Motor neuron (in vitro differentiated cells): Measurements from ENCODE around the gene IHH. TPM values are rescaled to one million over a fixed set of nuclear protein-coding genes. Genes with fewer than 3 reads are reported as not detected.

Experiments used
- ATAC-seq, 8 experiments: fragments of 200-7000 bp; cut with Tn5 transposase; replicated peaks in 6 of 8; 2 replicates each; pipeline ENCODE4 v1.8.0; 2021; ENCODE audit warnings: mild to moderate bottlenecking in 8 of 8, moderate library complexity in 8 of 8
- H3K27ac ChIP-seq, 2 donors: fragments of 250-450 bp; sonication (Bioruptor Pico); 2 replicates each; pipeline ENCODE4 v1.9.0; 2021; ENCODE audit warnings: antibody characterized with exemption in 2 of 2, mild to moderate bottlenecking in 2 of 2, moderate library complexity in 1 of 2
- H3K4me1 ChIP-seq, 2 donors: fragments of 250-450 bp; sonication (Bioruptor Pico); replicated peaks in 1 of 2; 2 replicates each; pipeline ENCODE4 v1.6.1; 2021; ENCODE audit warnings: antibody characterized with exemption in 2 of 2, mild to moderate bottlenecking in 2 of 2, moderate library complexity in 1 of 2
- H3K4me3 ChIP-seq, 5 donors: fragments of 250-450 bp; sonication (Bioruptor Pico); 2 replicates each; pipeline ENCODE4 v1.9.0; 2021; ENCODE audit warnings: antibody characterized with exemption in 5 of 5, mild to moderate bottlenecking in 5 of 5, moderate library complexity in 4 of 5
- WGBS, 10 experiments: fragments of 450-650 bp; shearing (Covaris generic); methylation state at CpG; one replicate each; pipeline ENCODE4 v1.0.0; 2022; 5-methylcytosine and 5-hydroxymethylcytosine counted together
- in situ Hi-C, 9 experiments: fragments of 400-800 bp; cut with MboI; loops; one replicate each; pipeline ENCODE4 v1.15.0; 2021; ENCODE audit warnings: low sequenced_read_pairs in 9 of 9, low pct_unique_long_range_greater_than_20kb in 2 of 9; ENCODE audit not compliant: unreplicated experiment in 9 of 9
- total RNA-seq, 8 experiments: library from RNA; unstranded; fragments of 300-600 nt; gene quantifications; 2 replicates each; pipeline versions ENCODE4 v1.2.3 to v1.2.4, GENCODE V29; 2022

The IHH gene
- total RNA-seq, 8 experiments from 2014 or later, result 0.08 to 0.57 (median 0.46) TPM; not detected in 3

DNA sequence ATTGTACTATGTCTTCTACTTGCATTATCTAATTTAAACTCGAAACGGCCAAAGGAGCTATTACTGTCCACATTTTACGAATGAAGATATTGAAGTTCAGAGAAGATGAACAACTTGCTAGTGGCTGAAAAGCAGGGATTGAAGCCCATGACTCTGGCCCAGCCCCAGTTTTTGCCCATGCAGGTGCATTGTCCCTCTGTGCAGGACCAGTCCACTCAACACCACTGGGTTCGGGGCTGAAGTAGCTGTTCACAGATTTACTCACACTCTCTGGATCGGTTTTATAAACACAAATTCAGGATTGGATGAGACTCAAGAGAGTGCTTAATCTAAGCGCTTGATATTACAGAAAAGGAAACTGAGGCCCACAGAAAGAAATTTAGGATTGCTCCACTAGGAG, 1.4 kb upstream of the IHH start:
- ATAC-seq, result no peak
- in situ Hi-C loops, result loop anchor here in 1 of 9 experiments (25.0 kb wide), 1 partner anchor 100 kb away; the partner anchor contains the start of genes NHEJ1 and SLC23A3

DNA sequence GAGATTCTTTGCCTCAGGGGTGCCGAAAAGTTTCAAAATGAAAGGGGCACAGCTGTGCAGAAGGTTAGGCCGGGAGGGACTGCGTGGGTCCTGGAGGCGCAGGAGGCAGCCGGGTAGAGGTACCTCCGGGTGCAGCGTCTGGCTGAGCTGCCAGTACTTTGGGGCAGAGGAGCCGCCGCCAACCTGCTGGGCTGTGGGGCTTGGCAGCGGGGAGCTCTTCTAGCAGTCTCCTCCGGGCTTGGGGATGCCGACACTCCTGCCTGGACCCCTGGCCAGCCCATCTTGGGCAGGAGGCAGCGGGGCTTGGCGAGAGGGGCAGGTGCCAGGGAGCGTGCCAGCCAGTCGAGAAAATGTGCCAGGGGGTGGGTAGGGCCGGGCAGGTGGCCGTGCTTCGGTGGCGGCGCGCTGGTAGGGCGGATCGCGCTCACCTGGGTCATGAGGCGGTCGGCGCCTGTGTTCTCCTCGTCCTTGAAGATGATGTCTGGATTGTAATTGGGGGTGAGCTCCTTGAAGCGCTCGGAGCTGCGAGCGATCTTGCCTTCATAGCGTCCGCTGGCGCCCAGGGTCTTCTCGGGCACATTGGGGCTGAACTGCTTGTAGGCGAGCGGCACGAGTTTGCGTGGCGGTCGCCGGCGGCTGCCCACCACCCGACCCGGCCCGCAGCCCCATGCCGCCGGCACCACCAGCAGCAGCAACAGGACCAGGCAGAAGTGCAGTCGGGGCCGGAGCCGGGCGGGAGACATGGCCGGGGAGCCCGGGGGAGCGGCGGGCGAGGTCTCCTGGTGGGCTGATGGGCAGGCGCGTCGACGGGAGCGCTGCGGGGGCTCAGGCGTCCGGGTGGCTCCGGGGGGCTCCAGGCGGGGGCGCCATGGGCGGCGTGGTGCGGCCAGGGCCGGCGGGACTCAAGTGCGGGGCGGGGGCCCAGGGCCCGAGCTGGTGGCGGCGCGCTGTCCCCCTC, 717 bp downstream of the IHH start:
- Histone ChIP-seq H3K4me1 (peaks cover 0 to 5% of the 10 kb centered on the region in 2 donors), H3K27ac (no peak overlapping the region), H3K4me3 (peak overlapping the region in 2 of 5 donors; percentile 10 to 11)
- WGBS, 10 experiments, result 0 to 86% (median 36%) methylated on average over 1 to 18 of the region's 81 CpGs; no CpG with 5 or more reads in 6 of the 10 experiments
- ATAC-seq, result no peak
- in situ Hi-C loops, result loop anchor here in 2 of 9 experiments (10.0 to 25.0 kb wide), 2 partner anchors 95 to 102 kb away; partner anchors contain the start of genes NHEJ1 (in 1 of the 2) and SLC23A3 (in 1 of the 2)

More for the DNA sequence above, 1.4 kb upstream of the IHH start:
- Histone ChIP-seq H3K27ac (no peak overlapping the region), H3K4me1 (peaks cover 0 to 5% of the 10 kb centered on the region in 2 donors), H3K4me3 (no peak overlapping the region)
- 48 to 100% (median 63%) methylated on average over 1 to 6 of the region's 6 CpGs; no CpG with 5 or more reads in 1 of the 10 experiments for WGBS, 10 experiments

DNA sequence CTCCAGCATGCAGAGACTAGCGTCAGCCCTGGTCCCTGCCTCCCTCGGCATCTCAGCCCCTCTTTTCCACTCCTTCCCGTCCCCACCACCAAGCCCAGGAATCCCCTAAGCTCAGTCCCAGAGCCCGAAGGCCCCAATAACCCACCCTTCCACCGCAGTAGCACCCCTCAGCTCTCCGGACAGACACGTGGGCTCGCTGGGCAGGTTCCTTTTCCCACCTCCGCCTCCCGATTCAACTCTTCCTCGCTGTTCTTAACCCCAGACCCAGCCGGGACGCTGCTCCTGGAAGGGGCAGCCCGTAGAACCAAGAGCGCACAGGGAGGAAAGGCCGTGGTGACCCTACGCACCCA, 1.4 kb downstream of the IHH start:
- ATAC-seq, result no peak
- Histone ChIP-seq H3K4me1 (peaks cover 0 to 5% of the 10 kb centered on the region in 2 donors), H3K4me3 (no peak overlapping the region), H3K27ac (no peak overlapping the region)
- in situ Hi-C loops, result loop anchor here in 2 of 9 experiments (10.0 to 25.0 kb wide), 2 partner anchors 95 to 103 kb away; partner anchors contain the start of genes NHEJ1 (in 1 of the 2) and SLC23A3 (in 1 of the 2)
- WGBS, 10 experiments, result 3 to 20% (median 13%) methylated on average over 3 to 7 of the region's 17 CpGs; no CpG with 5 or more reads in 5 of the 10 experiments

DNA sequence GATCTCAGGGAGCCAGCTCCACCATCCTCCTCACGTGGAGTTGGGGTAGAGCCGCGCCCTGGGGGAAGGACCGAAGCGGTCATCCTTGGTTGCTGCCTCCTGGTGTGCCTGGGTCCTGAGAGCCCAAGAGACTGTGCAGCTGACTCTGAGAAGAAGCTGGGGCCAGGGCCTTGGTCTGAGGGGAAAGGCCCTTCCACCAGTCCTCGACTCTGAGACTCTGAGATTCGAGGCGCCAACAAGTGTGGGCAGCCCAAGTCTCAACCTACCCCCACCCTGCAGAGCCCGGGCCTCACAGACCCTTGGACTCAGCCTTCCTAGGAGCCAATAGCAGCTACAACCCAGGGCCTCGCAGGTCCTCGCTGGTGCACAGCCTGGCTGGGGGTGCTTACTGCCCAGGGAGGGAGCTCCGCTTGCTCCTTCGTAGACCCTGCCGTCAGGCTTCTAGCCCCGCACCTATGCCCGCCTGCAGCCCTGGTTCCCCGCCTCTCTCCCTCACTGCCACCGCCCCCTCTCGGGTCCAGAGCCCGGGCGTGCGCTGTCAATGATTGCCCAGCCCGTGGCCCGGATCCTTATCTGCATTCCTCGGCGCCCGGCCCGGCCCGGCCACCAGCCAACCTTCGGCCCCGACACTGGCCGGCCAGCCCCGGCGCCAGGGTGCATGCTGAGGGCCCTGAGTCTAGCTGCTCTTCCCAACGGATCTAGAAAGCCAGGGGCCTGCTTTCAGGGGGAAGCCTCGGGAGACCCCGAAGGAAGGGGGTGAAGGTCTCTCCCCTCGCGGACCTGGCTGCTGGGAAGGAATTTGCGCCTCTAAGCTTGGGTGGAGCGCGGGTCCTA, 2.0 kb downstream of the IHH start:
- in situ Hi-C loops, result loop anchor here in 2 of 9 experiments (10.0 to 25.0 kb wide), 2 partner anchors 96 to 104 kb away; partner anchors contain the start of genes NHEJ1 (in 1 of the 2) and SLC23A3 (in 1 of the 2)
- peaks cover 0 to 5% of the 10 kb centered on the region in 2 donors for H3K4me1 ChIP-seq
- H3K27ac ChIP-seq, result no peak overlapping the region
- H3K4me3 ChIP-seq, result no peak overlapping the region
- WGBS, 10 experiments, result 0 to 60% (median 24%) methylated on average over 1 to 11 of the region's 42 CpGs; no CpG with 5 or more reads in 5 of the 10 experiments
- ATAC-seq, result peak in 2 of 8 experiments; percentile 1 to 14

DNA sequence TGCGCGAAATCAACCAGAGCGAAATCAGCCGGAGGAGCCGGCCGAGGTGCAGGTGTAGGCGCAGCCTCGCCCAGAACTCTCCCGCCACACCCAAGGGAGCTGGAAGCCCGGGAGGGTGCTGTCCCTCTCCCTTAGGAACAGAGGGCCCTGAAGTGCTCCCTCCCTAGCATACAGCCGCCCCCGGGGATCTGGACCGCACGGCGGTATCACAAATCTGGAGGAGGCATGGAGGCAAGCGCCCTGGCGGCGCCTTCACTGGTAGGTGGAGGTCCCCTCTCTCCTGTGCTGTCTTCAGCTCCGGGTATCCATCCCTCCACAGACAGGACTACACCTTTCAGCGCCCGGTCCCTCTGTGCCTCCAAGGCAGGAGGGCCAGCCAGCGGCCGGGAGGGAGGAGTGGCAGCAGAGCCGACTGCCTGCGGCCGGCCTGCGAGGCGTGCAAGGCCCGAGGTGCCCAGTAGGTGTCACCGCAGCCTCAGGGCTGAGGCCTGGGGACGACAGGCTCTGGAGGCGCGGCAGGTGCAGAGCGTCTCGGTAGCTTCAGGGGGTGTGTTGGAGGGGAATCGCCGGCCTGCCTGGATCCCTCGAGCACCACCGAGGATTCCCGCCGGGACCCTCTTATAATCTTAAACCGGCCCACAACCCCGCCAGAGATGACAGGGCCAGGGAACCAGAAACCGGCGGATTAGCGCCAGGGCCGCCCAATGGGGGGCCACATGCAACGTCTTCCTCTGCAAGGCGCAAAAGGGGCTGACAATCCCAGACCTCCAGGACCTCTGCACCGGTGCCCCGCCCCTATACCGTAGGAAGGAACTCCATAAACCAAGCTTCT, 2.8 kb downstream of the IHH start:
- Histone ChIP-seq H3K27ac (no peak overlapping the region), H3K4me1 (peaks cover 0 to 5% of the 10 kb centered on the region in 2 donors), H3K4me3 (peak overlapping the region; percentile 18 to 35 (median 19))
- WGBS, 10 experiments, result 0 to 33% (median 4%) methylated on average over 1 to 13 of the region's 52 CpGs; no CpG with 5 or more reads in 2 of the 10 experiments
- in situ Hi-C loops, result loop anchor here in 2 of 9 experiments (10.0 to 25.0 kb wide), 2 partner anchors 97 to 104 kb away; partner anchors contain the start of genes NHEJ1 (in 1 of the 2) and SLC23A3 (in 1 of the 2)
- peak; percentile 36 to 95 (median 93) for ATAC-seq

DNA sequence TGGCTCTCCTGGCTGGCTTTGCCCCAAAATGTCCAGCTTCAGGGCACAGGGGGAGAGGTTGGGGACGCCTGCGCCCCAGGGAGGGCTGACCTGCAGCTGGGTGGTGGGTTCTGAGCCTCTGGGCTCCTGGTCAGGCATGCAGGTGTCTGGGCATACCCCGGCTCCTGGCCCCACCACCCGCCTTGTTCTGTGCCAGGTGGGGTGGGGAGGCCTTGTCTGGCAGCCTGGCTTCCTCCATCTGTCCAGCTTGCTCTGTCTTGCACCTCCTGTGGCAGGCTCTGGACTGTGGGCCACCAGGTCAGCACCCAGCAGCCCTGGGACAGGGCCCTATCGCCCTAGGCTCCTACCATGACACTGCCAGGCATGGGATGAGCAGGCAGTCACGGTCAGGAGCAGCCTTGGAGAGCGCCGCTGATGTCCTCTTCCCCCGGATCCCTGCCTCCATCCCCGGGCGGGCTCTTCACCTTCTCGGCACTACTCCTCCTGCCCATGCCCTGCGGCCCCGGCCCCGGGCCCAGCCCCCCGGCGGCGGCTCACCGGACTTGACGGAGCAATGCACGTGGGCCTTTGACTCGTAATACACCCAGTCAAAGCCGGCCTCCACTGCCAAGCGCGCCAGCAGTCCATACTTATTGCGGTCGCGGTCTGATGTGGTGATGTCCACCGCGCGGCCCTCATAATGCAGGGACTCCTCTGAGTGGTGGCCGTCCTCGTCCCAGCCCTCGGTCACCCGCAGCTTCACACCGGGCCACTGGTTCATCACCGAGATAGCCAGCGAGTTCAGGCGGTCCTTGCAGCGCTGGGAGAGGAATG, 3.6 kb downstream of the IHH start:
- peaks cover 0 to 5% of the 10 kb centered on the region in 2 donors for H3K4me1 ChIP-seq
- H3K4me3 ChIP-seq, result peak overlapping the region; percentile 18 to 35 (median 19)
- in situ Hi-C loops, result loop anchor here in 2 of 9 experiments (10.0 to 25.0 kb wide), 2 partner anchors 98 to 105 kb away; partner anchors contain the start of genes NHEJ1 (in 1 of the 2) and SLC23A3 (in 1 of the 2)
- ATAC-seq, result peak in 6 of 8 experiments; percentile 3 to 64 (median 53)
- WGBS, 10 experiments, result 0 to 13% (median 3%) methylated on average over 2 to 10 of the region's 40 CpGs; no CpG with 5 or more reads in 7 of the 10 experiments
- no peak overlapping the region for H3K27ac ChIP-seq

DNA sequence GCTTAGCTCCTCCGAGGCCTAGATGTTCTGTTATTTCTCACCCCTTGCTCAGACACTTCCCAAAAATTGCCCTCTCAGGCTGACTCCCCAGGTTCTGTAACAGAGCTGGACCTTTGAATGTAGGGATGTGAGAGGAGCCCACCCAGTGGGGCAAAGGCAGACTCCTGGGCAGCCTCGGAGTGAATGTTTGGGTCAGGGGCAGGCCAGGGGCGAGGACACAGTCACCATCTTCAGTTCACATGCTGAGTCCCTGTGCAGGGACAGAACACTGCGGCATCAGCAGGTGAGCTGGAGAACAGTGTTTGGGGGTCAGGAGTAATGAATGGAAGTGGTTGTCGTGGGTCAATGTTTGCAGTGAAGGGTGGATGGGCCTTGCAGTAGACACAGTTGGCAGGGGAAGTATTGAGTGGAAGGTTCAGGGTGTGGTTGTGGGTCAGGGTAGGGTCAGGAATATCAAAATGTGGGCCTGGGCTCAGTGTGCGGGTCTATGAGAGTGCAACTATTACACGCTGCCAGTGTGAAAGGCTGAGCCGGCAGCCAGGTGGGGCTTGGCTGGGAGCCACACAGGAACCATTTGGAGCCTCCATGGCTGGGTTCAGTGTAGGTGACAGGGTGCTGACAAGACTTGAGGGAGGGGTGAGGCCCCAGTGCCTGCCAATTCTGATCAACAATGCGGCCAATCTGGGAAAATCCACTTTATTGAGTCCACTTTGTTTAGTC, 4.4 kb downstream of the IHH start:
- in situ Hi-C loops, result loop anchor here in 2 of 9 experiments (10.0 to 25.0 kb wide), 2 partner anchors 98 to 106 kb away; partner anchors contain the start of genes NHEJ1 (in 1 of the 2) and SLC23A3 (in 1 of the 2)
- Histone ChIP-seq H3K4me3 (no peak overlapping the region), H3K4me1 (peaks cover 0 to 5% of the 10 kb centered on the region in 2 donors), H3K27ac (no peak overlapping the region)
- 20 to 90% (median 53%) methylated on average over 1 to 7 of the region's 9 CpGs; no CpG with 5 or more reads in 4 of the 10 experiments for WGBS, 10 experiments
- ATAC-seq, result no peak

DNA sequence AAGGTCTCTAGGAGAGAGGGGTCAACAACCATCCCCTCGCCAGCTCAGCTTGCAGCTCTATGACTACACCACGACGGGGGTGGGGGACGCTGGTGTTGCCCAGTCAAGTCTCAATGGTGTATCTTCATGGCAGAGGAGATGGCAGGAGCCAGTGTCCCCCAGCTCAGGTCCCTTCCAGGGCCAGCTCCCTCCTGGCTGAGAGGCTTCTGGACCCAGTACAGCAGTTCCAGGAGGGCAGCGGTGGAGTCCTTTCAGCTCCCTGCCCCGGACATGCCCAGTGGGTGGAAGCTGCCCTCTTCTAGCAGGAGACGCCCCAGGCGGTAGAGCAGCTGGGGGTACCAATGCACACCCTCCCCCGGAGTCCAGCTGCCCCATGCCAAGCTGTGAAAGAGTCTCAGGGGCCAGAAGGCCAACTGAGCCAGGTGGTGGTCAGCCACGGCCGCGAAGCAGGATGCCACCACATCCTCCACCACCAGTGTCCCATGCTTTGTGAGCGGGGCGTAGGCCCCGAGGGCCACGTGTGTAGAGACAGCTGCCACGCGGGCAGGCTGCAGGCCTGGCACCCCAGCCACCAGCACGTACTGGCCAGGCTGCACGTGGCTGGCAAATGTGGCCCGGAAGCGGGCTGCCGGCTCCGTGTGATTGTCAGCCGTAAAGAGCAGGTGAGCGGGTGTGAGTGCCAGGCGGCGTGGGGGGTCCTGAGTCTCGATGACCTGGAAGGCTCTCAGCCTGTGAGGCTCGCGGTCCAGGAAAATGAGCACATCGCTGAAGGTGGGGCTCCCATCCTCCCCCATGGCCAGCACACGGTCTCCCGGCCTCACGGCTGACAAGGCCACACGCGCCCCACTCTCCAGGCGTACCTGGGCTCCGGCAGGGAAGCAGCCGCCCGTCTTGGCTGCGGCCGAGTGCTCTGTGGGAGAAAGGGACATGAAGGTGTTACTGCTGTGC, 5.5 kb downstream of the IHH start:
- ATAC-seq, result no peak
- WGBS, 10 experiments, result 50 to 80% (median 76%) methylated on average over 1 to 10 of the region's 43 CpGs; no CpG with 5 or more reads in 5 of the 10 experiments
- in situ Hi-C loops, result loop anchor here in 2 of 9 experiments (10.0 to 25.0 kb wide), 2 partner anchors 100 to 107 kb away; partner anchors contain the start of genes NHEJ1 (in 1 of the 2) and SLC23A3 (in 1 of the 2)
- Histone ChIP-seq H3K4me1 (no peaks in the 10 kb centered on the region), H3K27ac (no peak overlapping the region), H3K4me3 (no peak overlapping the region)

DNA sequence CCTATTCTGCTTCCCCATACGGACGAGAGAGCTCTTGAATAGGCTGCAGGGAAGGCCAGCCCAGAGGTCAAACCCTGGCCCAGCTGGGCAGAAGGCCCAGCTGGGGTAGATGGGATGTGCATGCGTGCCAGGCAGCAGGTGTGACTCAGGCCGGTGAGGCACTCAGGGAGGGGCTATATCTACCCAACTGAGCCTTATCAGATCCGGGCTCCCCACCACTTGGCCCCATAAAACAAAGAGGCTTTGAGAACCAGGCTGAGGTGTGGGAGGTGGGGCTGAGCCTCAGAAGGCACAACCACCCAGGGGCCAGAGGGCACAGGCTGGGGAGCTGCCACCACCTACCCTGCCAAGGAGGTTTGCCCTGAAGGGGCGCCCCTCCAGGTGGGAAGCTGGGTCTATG, 11.4 kb downstream of the IHH start:
- Histone ChIP-seq H3K4me3 (no peak overlapping the region), H3K4me1 (no peaks in the 10 kb centered on the region), H3K27ac (no peak overlapping the region)
- in situ Hi-C loops, result no loop called here
- no peak for ATAC-seq
- 17 to 80% (median 50%) methylated on average over 1 to 4 of the region's 6 CpGs; no CpG with 5 or more reads in 3 of the 10 experiments for WGBS, 10 experiments
